AG10803 (cell line): ENCODE results near the gene CYFIP2.
A peak's percentile ranks its signal among the peaks of the same experiment; 100 is the strongest.

Experiments used
- DNase-seq: peaks from one replicate; pipeline ENCODE4 v3.0.0; 2010; ENCODE audit warnings: low read depth
- H3K4me3 ChIP-seq: 2 replicates; pipeline ENCODE4 v1.5.1; 2011; ENCODE audit warnings: mild to moderate bottlenecking, low read length, control low read depth
- TF ChIP-seq, protein P1 (sequence below): conservative IDR thresholded peaks from 2 replicates; pipeline ENCODE4 v1.5.1; 2011; ENCODE audit warnings: mild to moderate bottlenecking, low read length, control low read depth, inconsistent platforms

The CYFIP2 gene

DNA sequence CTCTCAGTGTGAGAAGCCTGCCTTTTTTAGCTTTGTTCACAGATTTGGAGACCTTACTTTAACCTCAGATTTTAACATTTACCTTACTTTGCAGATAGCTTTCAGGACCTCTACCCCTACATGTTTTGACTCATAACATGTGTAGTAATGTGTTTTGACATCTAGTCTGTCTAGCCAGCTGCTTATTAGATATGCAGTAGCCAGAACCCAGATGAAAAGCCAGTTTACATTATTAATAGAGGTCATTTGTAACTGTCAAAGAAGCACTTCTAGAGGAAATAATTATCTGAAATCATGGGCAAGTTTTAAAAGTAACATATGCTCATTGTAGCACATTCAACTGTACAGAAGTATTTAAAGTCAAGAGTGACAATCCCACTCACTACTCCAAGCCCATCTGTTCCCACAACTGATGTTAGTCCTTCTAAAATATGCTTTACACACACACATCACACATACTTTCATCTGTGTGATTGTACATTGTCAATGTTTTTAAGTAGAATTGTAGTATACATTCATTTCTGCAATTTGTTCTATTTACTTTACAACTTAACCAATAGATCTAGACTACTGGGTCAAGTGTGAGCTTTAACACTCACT lies 122.3 kb downstream of the CYFIP2 start:
- DNase-seq = no peak
- H3K4me3 ChIP-seq = no peak overlapping the region
- TF ChIP-seq, protein P1, sequence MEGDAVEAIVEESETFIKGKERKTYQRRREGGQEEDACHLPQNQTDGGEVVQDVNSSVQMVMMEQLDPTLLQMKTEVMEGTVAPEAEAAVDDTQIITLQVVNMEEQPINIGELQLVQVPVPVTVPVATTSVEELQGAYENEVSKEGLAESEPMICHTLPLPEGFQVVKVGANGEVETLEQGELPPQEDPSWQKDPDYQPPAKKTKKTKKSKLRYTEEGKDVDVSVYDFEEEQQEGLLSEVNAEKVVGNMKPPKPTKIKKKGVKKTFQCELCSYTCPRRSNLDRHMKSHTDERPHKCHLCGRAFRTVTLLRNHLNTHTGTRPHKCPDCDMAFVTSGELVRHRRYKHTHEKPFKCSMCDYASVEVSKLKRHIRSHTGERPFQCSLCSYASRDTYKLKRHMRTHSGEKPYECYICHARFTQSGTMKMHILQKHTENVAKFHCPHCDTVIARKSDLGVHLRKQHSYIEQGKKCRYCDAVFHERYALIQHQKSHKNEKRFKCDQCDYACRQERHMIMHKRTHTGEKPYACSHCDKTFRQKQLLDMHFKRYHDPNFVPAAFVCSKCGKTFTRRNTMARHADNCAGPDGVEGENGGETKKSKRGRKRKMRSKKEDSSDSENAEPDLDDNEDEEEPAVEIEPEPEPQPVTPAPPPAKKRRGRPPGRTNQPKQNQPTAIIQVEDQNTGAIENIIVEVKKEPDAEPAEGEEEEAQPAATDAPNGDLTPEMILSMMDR = no peak

DNA sequence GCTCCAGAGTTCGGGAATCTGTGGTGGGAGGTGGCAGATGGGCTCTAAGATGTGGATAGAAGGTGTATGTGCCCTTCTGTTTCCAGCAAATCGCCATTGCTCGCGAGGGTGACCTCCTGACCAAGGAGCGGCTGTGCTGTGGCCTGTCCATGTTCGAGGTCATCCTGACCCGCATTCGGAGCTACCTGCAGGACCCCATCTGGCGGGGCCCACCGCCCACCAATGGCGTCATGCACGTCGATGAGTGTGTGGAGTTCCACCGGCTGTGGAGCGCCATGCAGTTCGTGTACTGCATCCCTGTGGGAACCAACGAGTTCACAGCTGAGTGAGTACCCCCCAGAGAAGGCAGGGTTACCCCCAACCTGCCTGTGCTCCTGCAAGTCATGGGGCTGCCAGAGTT lies 123.2 kb downstream of the CYFIP2 start:
- no peak for DNase-seq
- TF ChIP-seq, protein P1 = no peak
- H3K4me3 ChIP-seq = no peak overlapping the region

DNA sequence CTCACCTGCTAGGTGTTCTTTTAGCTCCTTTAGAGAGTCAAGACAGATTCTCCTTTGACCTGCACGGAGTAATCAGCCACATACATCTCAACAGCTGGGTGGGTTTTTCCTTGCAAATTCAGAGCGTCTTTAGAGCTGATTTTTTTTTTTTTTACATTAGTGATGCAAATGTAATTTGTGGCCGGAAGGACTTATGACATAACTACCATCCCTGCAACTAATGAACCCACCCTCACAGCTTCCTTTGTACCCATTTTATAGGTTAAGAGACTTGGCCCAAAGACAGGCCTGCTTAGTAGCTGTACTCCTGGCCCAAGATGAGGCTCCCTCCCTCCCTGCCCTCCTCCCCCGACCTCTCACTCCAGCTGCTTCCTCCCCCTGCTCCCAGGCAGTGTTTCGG lies 124.2 kb downstream of the CYFIP2 start:
- no peak for DNase-seq
- TF ChIP-seq, protein P1 = no peak
- no peak overlapping the region for H3K4me3 ChIP-seq

DNA sequence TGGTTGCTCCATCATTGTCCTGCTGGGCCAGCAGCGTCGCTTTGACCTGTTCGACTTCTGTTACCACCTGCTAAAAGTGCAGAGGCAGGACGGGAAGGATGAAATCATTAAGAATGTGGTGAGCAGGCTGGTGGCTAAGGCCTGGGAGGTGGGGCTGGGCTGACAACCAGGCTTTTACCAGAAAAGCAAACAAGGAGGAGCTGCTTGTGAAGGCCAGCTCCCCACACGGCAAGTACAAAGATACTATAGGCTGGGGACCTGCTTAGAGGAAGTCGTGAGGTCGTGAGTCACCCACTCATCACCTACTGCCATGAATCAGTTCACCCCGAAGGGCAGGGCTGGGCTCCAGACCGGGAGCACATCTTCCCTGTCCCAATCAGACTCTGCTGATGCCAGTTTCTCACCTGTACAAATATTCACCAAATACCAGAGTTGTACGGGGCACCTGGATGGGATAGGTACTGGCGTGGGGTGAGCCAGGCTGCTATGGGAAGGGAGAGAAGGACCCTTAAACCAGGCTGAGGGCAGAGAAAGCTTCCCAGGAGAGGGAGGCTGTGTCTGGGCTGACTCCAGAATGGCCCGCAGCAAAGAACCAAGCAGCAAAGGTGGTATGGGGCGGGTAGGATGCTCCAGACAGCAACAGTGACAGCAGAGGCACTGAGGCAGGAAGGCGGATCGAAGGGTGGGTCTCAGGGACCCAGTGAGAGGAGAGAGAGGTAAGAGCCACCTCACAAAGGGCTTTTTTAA lies 124.8 kb downstream of the CYFIP2 start:
- peak; percentile 85 for DNase-seq
- TF ChIP-seq, protein P1 = no peak
- no peak overlapping the region for H3K4me3 ChIP-seq

DNA sequence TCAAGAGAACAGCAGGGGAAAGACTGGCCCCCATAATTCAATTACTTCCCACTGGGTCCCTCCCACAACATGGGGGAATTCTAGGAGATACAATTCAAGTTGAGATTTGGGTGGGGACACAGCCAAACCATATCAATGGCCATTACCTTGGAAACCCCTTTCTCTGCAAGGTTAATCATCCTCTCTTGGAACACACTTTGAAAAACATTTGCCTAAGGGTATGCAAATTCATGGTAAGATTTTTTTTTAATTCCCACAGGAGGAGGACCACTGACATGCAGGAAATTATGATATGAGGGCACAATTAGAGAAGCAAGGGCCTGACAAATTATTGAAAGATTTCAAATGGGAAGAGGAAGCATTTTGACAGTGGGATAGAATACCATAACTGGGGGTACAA lies 132.4 kb downstream of the CYFIP2 start:
- DNase-seq = no peak
- H3K4me3 ChIP-seq = no peak overlapping the region
- TF ChIP-seq, protein P1 = no peak

DNA sequence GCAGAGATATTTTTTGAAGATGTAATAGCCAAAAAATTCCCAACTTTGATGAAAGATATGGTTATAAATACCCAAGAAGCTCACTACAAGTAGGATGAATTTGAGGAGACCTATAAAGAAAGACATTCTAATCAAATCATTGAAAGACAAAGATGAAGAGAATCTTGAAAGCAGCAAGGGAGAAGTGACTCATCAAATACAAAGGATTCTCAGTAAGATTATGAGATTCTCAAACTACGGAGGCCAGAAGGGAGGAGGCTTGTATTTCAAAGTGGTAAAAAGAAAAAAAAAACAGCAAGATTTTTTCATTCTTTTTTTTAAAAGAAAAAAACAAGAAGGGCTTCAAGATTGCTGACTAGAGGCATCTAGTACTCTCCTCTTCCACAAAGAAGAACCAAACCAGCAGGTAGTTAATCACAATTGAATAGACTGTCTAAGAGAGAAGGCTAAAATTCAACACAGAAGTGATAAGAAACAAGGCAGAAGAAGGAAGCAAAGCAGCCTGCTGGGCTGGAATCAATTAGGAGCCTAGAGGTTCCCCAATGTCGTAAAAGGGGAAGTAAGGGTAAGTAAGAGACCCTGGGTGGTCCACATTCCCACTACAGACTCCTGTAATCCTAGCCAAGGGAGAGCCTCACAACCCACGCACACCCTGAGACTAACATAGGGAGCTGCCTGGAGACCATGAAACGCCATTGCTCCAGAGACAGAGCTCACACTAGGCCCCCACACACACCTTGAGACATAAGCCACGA lies 135.0 kb downstream of the CYFIP2 start:
- H3K4me3 ChIP-seq = no peak overlapping the region
- TF ChIP-seq, protein P1 = no peak
- DNase-seq = no peak
